Mammary epithelial cell (primary cell): Measurements from ENCODE around the gene SHB.

Experiments used
- CTCF ChIP-seq, 2 donors: IDR thresholded peaks in 1 of 2; conservative IDR thresholded peaks in 1 of 2; 2 replicates each; pipeline ENCODE4 v1.5.1; 2011 to 2012; ENCODE audit warnings: inconsistent platforms in 2 of 2, low read length in 2 of 2, mild to moderate bottlenecking in 2 of 2, control low read depth in 1 of 2, low read depth in 1 of 2; ENCODE audit not compliant: insufficient read depth in 1 of 2; ENCODE audit errors: extremely low read depth in 1 of 2
- EZH2 ChIP-seq: IDR thresholded peaks from 2 replicates; pipeline ENCODE4 v1.6.1; 2012; ENCODE audit warnings: low read length, inconsistent platforms, borderline replicate concordance

DNA sequence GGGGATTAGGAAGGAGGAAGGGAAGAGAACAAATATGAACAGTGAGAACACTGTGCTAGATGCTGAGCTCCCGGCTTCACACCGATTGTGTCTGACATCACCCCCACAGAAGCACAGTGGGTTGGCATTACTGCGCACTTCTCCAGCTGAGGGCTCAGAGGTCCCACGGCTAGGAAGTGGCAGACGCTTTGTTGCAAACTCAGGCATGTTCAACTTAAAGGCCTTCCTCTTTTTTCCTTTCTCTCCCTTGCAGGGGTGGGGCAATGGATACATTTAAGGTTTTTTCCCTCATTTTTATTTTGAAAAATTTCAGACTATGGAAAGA is 15.5 kb upstream of the SHB start:
- TF ChIP-seq CTCF (conservative IDR thresholded peaks at IDR 0.05 in 1 of 2, IDR thresholded peaks at IDR 0.05 in 1 of 2; ENCODE audit: extremely low read depth in 1 of 2, insufficient read depth in 1 of 2, low read depth in 1 of 2, low read length in 2 of 2): no peak
- no peak for TF ChIP-seq EZH2
